NCI-H82 (cell line): ENCODE results near the gene CCDC148.
"Not testable (repeated sequence)": the region's sequence is repeated elsewhere in the genome, so short reads cannot be mapped to it uniquely, and the experiment has no call there.

Experiments used
- DNase-seq: peaks from one replicate; lab custom pipeline; 2025; lab: John Stamatoyannopoulos, UW

The CCDC148 gene

DNA sequence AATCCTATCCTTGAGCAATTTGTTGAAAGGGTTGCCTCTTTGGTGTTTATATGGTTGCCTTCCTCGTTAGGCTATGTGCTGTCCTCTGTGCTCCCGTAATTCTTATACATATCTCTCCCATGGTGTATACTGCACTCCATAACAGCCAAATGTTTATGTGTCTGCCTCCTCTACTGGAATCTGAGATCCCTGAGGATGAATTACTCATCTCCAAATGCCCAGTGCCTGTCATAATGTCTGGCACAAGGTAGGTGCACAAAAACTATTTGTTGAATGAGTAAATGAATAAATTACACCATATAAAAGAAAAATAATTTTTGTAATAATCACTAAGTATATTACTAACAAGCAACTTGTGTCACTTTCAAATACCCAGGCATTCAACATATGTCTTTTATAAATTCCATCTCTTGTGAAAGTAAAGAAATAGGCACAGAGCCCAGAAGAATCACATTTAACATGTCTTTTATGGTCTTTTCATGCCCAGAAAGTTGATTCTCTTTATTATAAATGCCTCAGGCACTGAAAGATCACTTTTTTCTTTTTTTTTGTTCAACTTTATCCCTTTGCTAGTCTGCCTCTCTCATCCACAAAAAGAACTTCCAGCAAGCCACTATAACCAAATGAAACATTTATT lies 164.9 kb downstream of the CCDC148 start:
- no peak for DNase-seq

DNA sequence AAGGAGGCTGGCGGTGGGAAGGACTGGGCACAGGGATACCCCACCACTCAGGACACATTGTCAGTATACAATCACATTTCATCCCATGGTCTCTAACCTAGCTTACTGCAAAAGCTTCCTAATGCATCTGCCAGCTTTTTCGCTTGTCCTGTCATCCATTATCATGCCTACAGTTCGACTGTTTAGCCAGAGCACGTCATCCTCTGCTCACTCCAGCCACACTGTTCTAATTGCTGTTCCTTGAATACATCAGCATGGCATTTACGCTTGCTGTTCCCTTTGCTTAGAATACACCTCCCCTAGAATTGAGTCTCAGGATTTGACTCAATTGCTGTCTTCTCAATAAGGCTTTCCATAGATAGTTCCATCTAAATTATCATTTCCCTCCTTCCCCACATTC lies 166.3 kb downstream of the CCDC148 start:
- no peak for DNase-seq

DNA sequence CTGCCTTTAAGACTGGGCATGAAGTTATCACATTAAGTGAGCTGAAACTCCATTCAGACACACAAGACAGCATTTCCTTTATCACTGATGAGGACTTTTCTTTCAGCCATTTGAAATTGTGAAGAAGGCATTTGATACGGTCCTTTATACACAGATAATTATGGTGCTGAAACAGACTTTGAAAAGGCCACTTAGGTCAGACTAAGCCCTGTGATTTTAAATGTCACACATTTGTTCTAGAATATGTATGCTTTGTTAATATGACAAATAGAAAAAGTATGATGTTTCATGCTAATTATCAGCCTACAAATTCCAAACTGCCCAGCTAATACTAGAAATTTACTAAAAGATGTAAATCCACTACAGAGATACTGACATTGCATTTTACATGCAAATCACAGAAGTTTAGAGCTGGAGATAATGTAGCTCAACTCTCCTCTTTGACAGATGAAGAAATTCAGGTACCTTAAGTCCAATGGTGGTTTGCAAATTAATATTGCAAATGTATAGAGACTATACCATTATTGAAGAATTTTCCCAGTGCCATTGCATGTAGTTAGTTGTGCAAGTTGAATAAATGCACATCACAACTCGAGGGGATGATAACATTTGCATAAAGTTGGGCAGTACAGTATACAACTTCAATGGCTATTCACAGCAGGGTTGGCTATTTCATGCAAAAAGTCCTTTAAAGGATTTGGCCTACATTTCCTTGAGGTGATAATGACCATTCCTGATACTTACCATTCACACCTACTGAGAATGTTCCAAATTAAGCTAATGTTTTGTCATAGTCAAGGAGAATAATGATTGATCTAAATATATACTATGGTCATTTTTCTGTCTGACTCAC lies 179.7 kb downstream of the CCDC148 start:
- DNase-seq: no peak

DNA sequence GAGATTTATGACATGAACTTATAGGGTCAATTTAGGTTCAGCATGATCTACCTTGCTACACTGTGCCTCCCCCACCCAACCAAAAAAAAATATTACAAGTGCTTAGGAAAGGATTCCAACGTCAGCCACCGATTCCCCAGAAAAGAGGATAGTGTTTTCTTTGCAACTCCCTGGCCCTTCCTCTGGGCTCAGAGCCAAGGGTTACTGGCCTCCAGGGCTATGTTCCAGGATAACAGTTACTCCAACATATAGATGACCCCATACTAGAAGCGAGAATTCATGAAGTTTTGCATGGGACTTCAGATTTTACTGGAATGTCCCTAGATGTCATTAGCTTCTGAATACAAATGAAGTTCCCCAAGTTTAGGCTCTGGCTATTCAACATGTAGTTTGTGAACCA lies 182.8 kb downstream of the CCDC148 start:
- DNase-seq: no peak

DNA sequence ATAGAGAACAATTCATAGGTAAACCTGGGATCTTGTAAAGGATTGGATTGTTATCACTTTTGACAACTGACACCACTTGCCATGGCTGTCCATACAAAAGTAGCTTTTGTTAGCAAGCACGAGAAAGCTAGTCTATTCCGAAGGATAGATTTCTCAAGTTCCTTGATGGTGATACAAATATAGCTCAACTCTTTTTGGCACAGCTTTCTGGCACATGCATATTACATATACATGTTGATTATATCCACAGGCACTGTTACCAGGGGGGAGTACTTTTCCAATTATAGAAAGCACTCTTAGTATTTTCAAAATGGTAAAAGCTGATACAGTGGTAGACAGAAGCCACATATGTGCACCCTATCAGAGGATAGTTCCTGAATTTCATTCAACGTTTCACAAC lies 186.0 kb downstream of the CCDC148 start:
- no peak for DNase-seq

DNA sequence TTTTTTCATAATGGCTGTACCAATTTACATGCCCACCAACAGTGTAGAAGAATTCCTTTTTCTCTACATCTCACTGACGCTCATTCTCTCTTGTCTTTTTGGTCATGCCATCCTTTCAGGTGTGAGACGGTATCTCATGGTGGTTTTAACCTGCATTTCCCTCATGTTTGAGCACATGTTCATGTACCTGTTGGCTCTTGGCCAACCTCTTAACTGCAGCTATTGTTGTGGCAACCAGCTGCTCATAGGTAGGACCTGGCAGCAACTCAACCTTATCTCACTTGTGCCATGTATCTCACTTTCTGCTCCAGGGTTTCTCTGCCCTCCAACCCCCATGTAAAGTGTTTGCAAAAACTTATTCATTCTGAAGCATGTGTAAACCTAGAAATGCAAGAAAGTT lies 187.4 kb downstream of the CCDC148 start:
- no peak for DNase-seq

DNA sequence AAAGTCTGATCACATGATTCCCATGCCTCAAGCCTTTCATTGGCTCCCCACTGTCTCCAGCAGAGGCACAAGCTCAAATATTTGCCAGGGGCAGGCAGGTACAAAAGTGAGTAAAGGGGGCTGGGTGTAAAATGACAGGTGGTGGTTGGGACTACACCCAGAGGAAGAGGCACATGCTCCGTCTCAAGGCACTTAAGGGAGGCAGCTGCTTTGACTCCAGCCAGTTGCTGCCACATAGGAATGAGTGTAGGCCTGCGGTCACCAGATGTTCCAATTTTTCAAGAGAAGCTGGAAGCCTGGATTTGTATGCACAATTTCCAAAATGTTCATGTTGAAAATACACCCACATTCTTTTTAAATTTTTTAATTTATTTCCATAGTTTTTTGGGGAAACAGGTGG lies 190.4 kb downstream of the CCDC148 start:
- DNase-seq: peak; percentile 42

DNA sequence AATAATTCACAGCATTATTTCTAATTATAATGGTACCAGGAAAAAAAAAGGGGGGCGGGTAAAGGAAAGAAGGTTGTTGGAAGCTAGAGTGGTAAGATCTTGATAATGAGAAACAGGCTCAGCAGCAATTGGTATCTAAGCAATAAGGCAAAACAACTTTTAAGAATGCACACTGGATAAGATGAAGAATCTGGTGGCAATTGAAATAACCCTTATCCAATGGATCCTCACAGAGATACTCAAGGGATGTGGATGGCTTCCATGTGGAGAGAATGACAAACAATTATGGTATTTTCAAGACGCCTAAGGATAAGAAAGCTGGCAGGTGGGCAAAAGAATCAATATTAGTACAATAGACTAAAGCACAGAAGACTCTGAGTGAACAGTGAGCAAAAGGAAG lies 201.3 kb downstream of the CCDC148 start:
- no peak for DNase-seq

DNA sequence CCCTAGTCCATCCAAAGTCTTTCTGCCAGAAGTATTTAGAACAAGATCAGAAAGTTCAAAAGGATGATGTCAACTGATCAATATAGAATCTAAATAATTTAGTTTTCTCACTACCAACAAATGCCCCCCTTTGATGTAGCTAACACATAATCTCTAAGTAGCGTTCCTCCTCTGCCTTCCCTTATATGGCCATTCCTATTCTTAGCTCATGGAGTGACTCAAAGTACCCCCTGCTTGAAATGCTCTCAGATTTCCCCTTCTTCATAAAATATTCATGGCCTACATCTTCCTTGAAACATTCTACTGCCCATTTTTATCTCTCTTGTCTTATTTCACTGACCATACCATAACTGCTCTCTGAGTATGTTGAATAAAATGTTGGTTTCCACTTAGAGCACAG lies 203.4 kb downstream of the CCDC148 start:
- DNase-seq: no peak

DNA sequence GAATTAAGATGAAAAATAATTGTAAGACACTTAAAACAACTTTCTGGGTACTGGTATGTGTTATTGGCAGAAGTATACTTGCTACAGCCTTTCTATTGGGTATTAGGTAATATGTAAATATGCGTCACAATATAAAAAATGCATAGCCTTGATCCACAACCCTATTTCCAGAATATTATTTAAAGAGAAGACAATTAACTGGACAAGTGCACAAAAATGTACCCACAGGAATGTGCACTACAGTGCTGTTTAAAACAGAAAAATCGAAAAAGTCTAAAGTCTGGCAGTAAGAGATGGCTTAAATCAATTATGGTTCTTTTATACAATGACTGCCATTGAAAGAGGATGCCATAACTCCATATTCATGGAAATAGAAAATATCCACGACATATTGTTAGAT lies 205.2 kb downstream of the CCDC148 start:
- DNase-seq: no peak

DNA sequence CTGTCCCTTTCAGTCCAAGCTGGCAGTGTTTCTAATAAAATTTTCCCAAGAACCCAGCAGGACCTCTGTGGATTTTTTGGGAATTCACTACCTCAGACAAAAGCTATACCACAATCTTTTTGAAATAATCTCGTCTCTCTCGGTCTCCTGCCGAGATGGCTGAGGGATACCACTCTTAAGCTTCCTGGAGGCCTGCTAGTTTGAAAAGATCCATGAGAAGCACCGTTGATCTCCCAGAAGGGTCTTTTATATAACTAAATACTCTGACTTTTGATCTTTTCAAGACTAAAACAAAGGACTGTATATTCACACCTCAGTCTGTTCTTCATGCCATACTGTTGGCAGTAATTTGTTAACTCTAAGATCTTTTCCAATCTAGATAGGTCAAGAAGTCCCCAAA lies 213.2 kb downstream of the CCDC148 start:
- DNase-seq: no peak

DNA sequence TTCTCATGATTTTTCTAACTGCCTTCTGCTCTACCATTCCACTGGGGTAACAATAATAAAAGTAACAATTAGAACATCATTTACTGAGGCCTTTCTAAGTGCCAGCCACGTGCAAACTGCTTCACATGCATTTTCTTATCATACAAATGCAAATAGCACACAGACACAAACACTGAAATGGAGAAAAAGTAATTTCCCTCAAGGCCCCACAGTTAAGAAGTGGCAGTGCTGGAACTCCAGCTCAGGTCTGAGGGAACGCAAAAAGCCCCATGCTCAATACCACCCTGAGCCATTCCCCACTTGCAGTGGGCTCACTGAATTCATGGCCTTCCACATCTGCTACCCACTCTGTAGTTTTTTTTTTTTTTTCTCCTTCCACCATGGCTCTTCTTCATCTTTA lies 214.3 kb downstream of the CCDC148 start:
- DNase-seq: no peak

DNA sequence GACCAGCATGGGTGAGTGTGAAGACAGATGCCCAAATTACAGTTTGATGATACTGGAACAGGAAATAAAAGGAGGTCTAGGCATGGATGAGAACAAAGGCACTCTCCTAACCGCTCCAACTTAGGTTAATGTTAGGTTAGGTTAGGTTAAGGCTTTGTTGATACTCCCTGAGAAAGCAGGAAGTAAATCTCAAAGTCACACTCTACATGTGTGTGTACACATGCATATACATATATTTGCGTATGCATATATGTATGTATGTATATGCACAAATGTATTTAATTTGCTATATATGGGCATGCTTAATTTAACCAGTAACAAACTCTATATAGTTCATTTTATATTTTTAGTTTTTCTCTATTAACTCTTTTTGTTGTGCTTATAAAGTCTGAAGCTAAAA lies 215.6 kb downstream of the CCDC148 start:
- DNase-seq: no peak

DNA sequence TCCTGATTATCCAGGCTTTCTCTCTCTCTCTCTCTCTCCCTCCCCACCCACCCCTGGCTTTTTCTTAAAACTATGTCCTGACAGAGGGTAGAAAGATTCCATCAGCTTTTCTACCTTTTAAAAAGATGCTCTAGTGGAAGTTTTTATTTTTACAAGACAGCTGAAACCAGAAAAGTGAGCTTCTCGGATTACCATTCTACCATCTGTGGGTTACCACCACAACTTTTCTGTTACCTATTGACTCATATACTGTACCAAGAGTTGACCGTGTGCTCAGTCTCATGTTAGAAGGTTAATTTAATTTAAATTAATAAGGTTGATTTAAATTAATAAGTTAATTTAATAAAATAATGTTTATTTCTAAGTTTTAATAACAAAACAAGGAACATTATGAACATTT lies 217.3 kb downstream of the CCDC148 start:
- DNase-seq: no peak

DNA sequence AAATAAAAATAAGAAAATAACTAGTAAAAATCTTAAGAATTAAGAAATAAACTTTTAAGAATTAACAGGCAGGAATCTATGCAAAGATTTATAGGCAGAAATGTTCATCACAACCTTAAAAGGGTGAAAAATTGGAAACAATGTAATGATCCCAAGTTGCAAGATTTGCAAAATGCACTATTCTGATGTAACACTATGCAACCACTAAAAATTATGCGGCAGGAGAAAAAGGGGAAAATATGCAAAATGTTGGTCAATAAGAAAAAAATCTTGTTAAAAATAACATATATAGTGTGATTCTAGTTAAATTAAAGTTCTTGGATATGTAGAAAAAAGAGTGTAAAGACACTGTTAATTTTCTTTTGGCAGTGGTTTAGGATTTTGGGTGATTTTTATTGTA lies 222.1 kb downstream of the CCDC148 start:
- DNase-seq: no peak

DNA sequence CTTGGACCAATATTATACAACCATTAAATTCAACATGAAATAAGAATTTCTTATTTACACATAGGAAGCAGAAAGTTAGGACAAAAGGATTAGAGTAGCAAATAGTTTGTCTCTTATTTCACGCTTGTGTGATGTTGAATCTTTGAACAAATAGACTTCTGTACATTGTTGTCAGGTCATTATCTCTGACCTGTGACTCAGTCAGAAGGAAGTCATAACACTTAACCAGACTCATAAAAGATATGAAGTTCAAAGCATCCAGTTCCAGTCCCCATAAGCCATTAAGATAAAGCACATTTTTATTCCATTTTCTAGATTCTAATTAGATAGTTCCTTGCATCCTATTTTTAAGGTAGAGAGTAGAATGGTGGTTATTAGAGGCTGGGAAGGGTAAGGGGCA lies 224.1 kb downstream of the CCDC148 start:
- DNase-seq: no peak

DNA sequence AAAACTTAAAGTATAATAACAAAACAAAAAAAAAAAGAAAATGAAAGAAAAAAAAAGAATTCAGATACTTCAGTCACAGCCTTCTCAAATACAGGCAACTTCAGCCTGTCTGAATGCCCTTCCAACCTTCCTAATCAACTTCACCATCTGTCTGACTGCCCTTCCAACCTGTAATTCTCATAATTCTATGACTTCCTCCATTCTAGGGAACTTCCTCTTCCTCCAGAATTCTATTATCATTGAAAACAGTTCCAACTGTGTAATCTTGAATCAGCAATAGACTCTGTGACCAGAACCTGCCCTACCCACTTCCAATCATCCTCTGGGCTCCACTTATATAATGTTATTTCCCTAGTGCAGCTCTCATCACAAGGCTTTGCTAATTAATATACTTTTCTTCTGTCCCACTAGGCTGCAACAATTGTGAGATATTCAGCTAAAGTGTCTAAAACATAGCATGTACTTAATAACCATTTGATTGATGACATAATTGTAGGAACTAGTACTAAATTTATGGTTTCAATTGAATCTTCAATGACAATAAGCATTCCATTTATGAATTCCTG lies 227.5 kb downstream of the CCDC148 start:
- DNase-seq: no peak

DNA sequence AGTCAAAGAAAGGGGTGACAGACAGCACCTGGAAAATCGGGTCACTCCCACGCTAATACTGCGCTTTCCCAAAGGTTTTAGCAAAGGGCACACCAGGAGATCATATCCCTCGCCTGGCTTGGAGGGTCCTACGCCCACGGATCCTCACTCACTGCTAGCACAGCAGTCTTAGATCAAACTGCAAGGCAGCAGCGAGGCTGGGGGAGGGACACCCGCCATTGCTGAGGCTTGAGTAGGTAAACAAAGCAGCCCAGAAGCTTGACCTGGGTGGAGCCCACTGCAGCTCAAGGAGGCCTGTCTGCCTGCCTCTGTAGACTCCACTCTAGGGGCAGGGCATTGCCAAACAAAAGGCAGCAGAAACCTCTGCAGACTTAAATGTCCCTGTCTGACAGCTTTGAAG lies 233.5 kb downstream of the CCDC148 start:
- not testable (repeated sequence) for DNase-seq

DNA sequence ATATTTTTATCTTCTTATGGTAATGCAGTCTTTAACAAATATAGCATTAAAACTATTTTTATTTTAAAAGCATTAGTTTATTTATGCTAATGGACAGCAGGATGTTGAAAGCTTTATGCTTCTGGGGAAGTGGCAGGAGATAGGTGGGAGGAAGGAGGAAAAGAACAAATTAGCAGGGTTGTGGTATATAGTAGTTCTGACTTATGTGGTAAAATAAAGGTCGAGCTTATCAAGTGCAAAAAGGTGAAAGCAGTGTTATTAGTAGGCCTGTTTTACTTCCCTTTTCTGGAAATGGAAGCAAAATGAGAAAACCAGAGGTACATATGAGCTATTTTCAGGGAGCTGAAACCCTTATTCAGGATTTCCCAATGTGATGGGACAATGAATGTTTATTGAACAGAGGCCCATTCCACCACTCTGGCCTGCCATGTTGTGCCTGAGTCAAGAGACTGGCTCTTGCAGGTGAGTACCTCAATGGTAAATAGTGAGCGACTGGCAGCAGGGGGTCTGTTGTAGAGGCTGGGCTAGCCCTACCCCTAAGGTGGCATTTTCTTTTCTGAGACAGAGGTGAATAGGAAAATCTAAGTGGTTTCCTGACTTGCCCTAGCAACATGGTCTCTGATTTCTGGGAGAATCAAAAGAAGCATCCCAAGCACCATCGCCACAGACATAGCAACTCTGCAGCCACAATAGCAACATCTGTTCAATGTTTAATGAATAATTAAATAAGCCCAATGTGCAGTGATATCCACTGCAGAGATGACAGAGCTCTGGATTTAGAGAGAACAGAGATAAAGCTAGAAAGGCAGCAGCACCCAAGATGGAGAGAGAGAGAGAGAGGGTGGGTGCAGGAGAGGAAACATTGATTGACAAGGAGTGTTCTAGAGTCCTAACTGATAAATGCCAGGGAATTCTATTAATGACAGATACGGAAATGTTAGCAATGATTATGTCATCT lies 235.2 kb downstream of the CCDC148 start:
- no peak for DNase-seq

DNA sequence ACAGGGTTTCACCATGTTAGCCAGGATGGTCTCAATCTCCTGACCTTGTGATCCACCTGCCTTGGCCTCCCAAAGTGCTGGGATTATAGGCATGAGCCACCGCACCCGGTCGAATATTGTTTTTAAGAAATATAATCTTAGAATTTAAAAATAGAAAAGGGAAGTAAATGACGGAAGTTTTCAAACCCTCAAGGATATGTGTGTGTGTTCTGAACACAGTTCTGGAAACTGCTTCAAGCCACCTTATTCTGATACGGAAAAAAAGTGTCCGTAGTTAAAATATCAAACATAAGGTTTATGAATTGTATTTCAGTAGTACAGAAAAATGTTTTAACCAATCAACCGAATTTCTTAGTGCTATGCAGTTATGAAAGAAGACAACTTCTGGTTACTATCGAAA lies 239.0 kb downstream of the CCDC148 start:
- no peak for DNase-seq

DNA sequence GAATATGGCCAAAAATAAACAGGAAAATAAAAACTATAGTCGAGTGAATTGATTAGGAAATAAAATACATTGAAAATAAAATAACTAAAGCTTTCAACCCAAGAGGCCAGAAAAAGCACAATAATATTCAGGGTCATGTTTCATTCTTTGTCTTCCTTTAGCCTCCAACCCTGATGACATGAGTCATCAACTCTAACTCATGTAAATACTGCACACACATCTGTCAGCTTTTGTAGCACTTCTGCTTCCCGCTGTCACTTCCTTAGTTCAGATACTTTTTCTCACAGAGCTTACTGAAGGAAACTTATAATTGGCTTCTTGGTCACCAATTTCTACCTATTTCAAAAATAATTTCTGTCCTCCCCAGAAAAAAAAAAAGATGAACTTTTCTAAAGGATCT lies 242.1 kb downstream of the CCDC148 start:
- DNase-seq: peak; percentile 30

DNA sequence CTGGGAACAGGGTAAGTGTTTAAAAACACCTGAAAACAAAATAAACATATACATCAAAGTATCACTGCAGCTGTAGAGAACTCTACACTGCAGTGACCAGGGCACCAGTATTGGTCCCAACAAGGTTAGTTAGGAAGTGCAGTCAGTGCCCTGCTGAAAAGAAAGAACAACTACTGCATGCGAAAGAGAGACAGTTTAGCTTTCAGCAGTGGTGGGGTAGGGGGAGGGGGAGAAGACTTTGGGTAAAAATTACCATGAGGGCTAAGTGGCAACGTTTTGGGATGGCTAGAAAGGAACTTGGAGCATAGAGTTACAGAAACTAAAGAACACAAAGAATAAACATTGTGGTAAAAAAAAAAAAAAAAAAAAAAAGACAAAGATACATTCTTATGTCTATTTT lies 242.8 kb downstream of the CCDC148 start:
- no peak for DNase-seq
